K562 (cell line): ENCODE measurements around the gene POLR3H. TPM values are rescaled to one million over a fixed set of nuclear protein-coding genes. Genes with fewer than 3 reads are reported as not detected.

Source experiments
- ATAC-seq: fragments of 200-7000 bp; cut with Tn5 transposase; 3 replicates; pipeline ENCODE4 v1.9.1; 2020; ENCODE audit warnings: moderate library complexity
- BruUV-seq: library from RNA; stranded (reverse); fragments of 400-500 nt; replicated peaks from 2 replicates; lab custom pipeline; 2021; lab: Mats Ljungman, UMichigan
- CTCF ChIA-PET: fragments of 300-600 bp; formaldehyde crosslinking; extraction: SDS; loops from one replicate; lab custom pipeline; 2021; ENCODE audit warnings: low intra/inter-chr PET ratio; lab: Yijun Ruan, JAX
- POLR2A ChIA-PET: fragments of 300-600, 350-650 bp; sonication (Branson Sonifier 250); formaldehyde crosslinking; extraction: SDS; loops from one replicate; lab custom pipeline; 2021; ENCODE audit warnings: antibody characterized with exemption, inconsistent platforms; lab: Yijun Ruan, JAX
- DNase-seq, 4 experiments: peaks; one replicate each; pipeline versions ENCODE4 v3.0.0 to v3.0.0-alpha.2; 2011 to 2018; ENCODE audit warnings: low spot score in 3 of 4, mixed read lengths in 3 of 4; ENCODE audit errors: extremely low read depth in 1 of 4
- FAIRE-seq: peaks from 2 replicates; lab custom pipeline; 2011; peaks lifted over from hg19 to GRCh38; lab: Jason Lieb, UNC
- H2AFZ ChIP-seq: 2 replicates; pipeline ENCODE4 v1.6.0; 2011; ENCODE audit warnings: low read depth, low read length, control low read depth, inconsistent platforms
- H3K27ac ChIP-seq: fragments of 200-600 bp; 3 replicates; pipeline ENCODE4 v1.8.0; 2011; ENCODE audit warnings: low read depth, mild to moderate bottlenecking, control low read depth, inconsistent platforms, low read length, moderate library complexity, mixed read lengths; ENCODE audit errors: extremely low read depth
- H3K27me3 ChIP-seq, 2 experiments: fragments of 300-600 bp in 1 of 2; 2 replicates in 1 of 2; 3 replicates in 1 of 2; pipeline versions ENCODE4 v1.6.0 to v1.8.0; 2011; ENCODE audit warnings: inconsistent platforms in 2 of 2, low read length in 2 of 2, mild to moderate bottlenecking in 1 of 2, mixed read lengths in 1 of 2, moderate library complexity in 1 of 2; ENCODE audit not compliant: control insufficient read depth in 2 of 2, insufficient read depth in 2 of 2
- H3K36me3 ChIP-seq: fragments of 300-600 bp; 3 replicates; pipeline ENCODE4 v1.8.0; 2011; ENCODE audit warnings: mild to moderate bottlenecking, low read length, inconsistent platforms; ENCODE audit not compliant: control insufficient read depth, insufficient read depth
- H3K4me1 ChIP-seq, 2 experiments: fragments of 200-600 bp in 1 of 2; replicated peaks in 1 of 2; 2 replicates in 1 of 2; 3 replicates in 1 of 2; pipeline versions ENCODE4 v1.5.1 to v1.8.0; 2011; ENCODE audit warnings: inconsistent platforms in 2 of 2, low read length in 2 of 2, mild to moderate bottlenecking in 1 of 2, mixed read lengths in 1 of 2, moderate library complexity in 1 of 2; ENCODE audit not compliant: control insufficient read depth in 2 of 2, insufficient read depth in 2 of 2
- H3K4me2 ChIP-seq: 2 replicates; pipeline ENCODE4 v1.6.1; 2011; ENCODE audit warnings: low read length, control low read depth, inconsistent platforms, mixed read lengths; ENCODE audit not compliant: insufficient read depth
- H3K4me3 ChIP-seq: fragments of 200-600 bp; sonication (generic), shearing (Covaris generic); 2 replicates; pipeline ENCODE4 v1.5.1; 2016; ENCODE audit warnings: control low read depth, inconsistent platforms
- H3K79me2 ChIP-seq: fragments of 200-600 bp; 3 replicates; pipeline ENCODE4 v1.8.0; 2011; ENCODE audit warnings: low read length, inconsistent platforms; ENCODE audit not compliant: control insufficient read depth, insufficient read depth
- H3K9ac ChIP-seq, 2 experiments: 2 replicates each; pipeline versions ENCODE4 v1.6.0 to v1.6.1; 2011; ENCODE audit warnings: low read depth in 2 of 2, low read length in 2 of 2, control low read depth in 1 of 2, inconsistent platforms in 1 of 2, mild to moderate bottlenecking in 1 of 2, mixed read lengths in 1 of 2; ENCODE audit not compliant: insufficient read depth in 1 of 2
- H3K9me1 ChIP-seq: one replicate; pipeline ENCODE4 v1.6.0; 2011; ENCODE audit warnings: inconsistent platforms, mild to moderate bottlenecking, low read length, moderate library complexity; ENCODE audit not compliant: control insufficient read depth, insufficient read depth
- H3K9me3 ChIP-seq: replicated peaks from 2 replicates; pipeline ENCODE4 v1.5.1; 2011; ENCODE audit warnings: low read depth, low read length, inconsistent platforms; ENCODE audit not compliant: control insufficient read depth, insufficient read depth
- H4K20me1 ChIP-seq: replicated peaks from 2 replicates; pipeline ENCODE4 v1.6.1; 2011; ENCODE audit warnings: low read length, inconsistent platforms, mixed read lengths; ENCODE audit not compliant: control insufficient read depth, insufficient read depth
- CTBP1 ChIP-seq: fragments of 450-650 bp; IDR thresholded peaks from 2 replicates; pipeline ENCODE4 v1.6.1; 2016; ENCODE audit warnings: borderline replicate concordance
- HNRNPLL ChIP-seq: fragments of 200-400 bp; formaldehyde crosslinking; IDR thresholded peaks from 2 replicates; pipeline ENCODE4 v1.6.1; 2017; ENCODE audit warnings: low read length, low read depth, mild to moderate bottlenecking; ENCODE audit not compliant: poor library complexity, severe bottlenecking
- POLR2AphosphoS5 ChIP-seq: IDR thresholded peaks from 2 replicates; pipeline ENCODE4 v1.6.1; 2011; ENCODE audit warnings: mild to moderate bottlenecking, low read depth, low read length, moderate library complexity; ENCODE audit not compliant: control insufficient read depth, insufficient read depth
- ZNF124 ChIP-seq: sonication (generic); formaldehyde crosslinking; IDR thresholded peaks from 2 replicates; pipeline ENCODE4 v1.8.1; 2022; ENCODE audit warnings: missing genetic modification reagents
- ZNF197 ChIP-seq: fragments of 200-800 bp; sonication (Bioruptor generic); IDR thresholded peaks from 2 replicates; pipeline ENCODE4 v1.6.1; 2016; ENCODE audit warnings: low read depth, missing genetic modification characterization, missing compliant biosample characterization
- WGBS: fragments of 100-300 bp; shearing (Covaris generic); methylation state at CpG from one replicate; pipeline ENCODE4 v1.1.6; 2016; ENCODE audit warnings: low coverage, mixed read lengths; ENCODE audit not compliant: insufficient coverage; ENCODE audit errors: missing lambda C conversion rate; 5-methylcytosine and 5-hydroxymethylcytosine counted together
- in situ Hi-C: fragments of 300-500 bp; cut with MboI; formaldehyde crosslinking; loops from 4 replicates; pipeline ENCODE4 v1.15.0; 2018; ENCODE audit warnings: inconsistent platforms, mixed read lengths
- intact Hi-C: fragments of 100-400 bp; cut with micrococcal nuclease; formaldehyde crosslinking; loops from 2 replicates; pipeline ENCODE4 v1.14.2; 2022
- polyA plus RNA-seq, 8 experiments: library from polyadenylated mRNA; depleted of rRNA in 4 of 8; stranded (reverse) in 5 of 8; unstranded in 3 of 8; fragments of >200 nt; fragmentation: Nextera tagmentation in 2 of 8; fragmentation: Illumina TruSeq in 1 of 8; extraction: Ambion mirVana in 2 of 8; extraction: Trizol in 1 of 8; gene quantifications; 2 replicates each; pipeline versions ENCODE4 v1.2.1 to v1.2.3, GENCODE V29; 2011 to 2014; ENCODE audit warnings: inconsistent platforms in 1 of 8, missing spikeins in 1 of 8
- total RNA-seq, 7 experiments: library from RNA; depleted of rRNA in 6 of 7; stranded (reverse); fragments of >200 nt in 6 of 7; fragmentation: Illumina TruSeq in 2 of 7; extraction: Trizol in 2 of 7; gene quantifications; 2 replicates each; pipeline versions ENCODE4 v1.2.1 to v1.2.3, GENCODE V29; 2011 to 2021; ENCODE audit warnings: low replicate concordance in 1 of 7

POLR3H gene
- total and polyA plus RNA-seq, 9 of the 15 experiments (the other 6 are each of a cell fraction or from before 2014, with no cell fraction given): 5.3 to 48.4 (median 22.2) TPM

DNA sequence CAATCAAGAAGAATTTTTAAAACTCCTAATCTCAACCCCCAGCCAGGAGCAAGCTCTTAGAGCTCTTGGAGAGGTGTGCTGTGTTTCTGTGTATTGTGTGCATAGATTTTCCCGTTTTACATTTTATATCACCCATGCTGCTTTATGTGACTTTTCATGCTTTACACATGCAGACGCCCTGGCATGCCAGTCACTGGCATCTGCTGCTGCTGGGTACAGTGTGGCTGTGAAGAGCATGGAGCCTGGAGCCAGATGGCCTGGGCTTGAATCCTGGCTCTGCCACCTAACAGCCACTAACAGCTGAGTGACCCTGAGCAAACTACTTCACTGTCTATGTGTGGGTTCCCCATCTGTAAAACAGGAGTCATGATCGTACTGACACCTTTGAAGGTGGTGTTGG, 23.1 kb downstream of the POLR3H start:
- H3K79me2 ChIP-seq: no peaks in the 10 kb centered on the region; the same call in 2 of the 3 replicates
- FAIRE-seq (no peak), DNase-seq (no peak), ATAC-seq (no peak)
- ChIA-PET CTCF (no interaction called here), POLR2A (interaction anchor here (0.6 kb wide), 1 partner anchor 137 kb away, joined by 4 read pairs; no protein-coding TSS in a partner anchor)
- no peak for TF ChIP-seq ZNF197 (CRISPR knock-in tag)
- no peak for TF ChIP-seq HNRNPLL
- no peaks in the 10 kb centered on the region for H3K27me3 ChIP-seq
- H4K20me1 ChIP-seq: no peaks in the 10 kb centered on the region
- in situ Hi-C loops: no loop called here
- peaks cover 24 to 40% of the 10 kb centered on the region in 2 experiments for H3K4me1 ChIP-seq
- intact Hi-C loops: no loop called here
- 88% methylated on average over 3 of the region's 3 CpGs for WGBS
- no peak overlapping the region for H3K4me3 ChIP-seq
- no peaks in the 10 kb centered on the region for H3K9me3 ChIP-seq
- H2AFZ ChIP-seq: no peak overlapping the region
- H3K9me1 ChIP-seq: no peaks in the 10 kb centered on the region
- no peak overlapping the region for H3K27ac ChIP-seq
- no TSS peak for BruUV-seq
- H3K9ac ChIP-seq: no peak overlapping the region
- H3K4me2 ChIP-seq: no peak overlapping the region
- H3K36me3 ChIP-seq: peaks cover 81% of the 10 kb centered on the region

DNA sequence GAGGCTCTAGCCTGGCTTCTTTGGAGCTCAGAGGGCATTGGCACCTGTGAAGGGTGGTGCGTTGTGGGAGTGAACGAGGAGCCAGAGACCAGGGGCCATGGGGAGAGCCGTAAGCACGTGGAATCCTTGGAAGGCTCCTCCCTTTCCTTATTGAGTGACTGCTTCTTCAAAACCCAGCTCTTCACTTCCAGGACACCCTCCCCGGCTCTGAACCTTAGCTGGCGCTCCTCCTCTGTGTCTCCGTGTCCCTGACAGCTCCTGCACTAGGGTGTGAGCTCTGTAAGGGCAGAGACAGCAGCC, 26.3 kb downstream of the POLR3H start:
- peaks cover 82% of the 10 kb centered on the region for H3K36me3 ChIP-seq
- no peak for TF ChIP-seq ZNF124 (CRISPR knock-in tag)
- TF ChIP-seq POLR2AphosphoS5: peak; percentile 49; the same call in 1 of the 2 replicates
- TF ChIP-seq CTBP1: no peak
- TF ChIP-seq, all 486 proteins: peak for 1
- Histone ChIP-seq H2AFZ (no peak overlapping the region), H4K20me1 (no peaks in the 10 kb centered on the region), H3K27ac (no peak overlapping the region), H3K9me1 (no peaks in the 10 kb centered on the region), H3K4me3 (no peak overlapping the region), H3K4me2 (no peak overlapping the region), H3K9ac (peak overlapping the region in 1 of 2 experiments; percentile 68; a peak in 2 of 4 replicates), H3K27me3 (no peaks in the 10 kb centered on the region), H3K4me1 (peaks cover 13 to 18% of the 10 kb centered on the region in 2 experiments), H3K79me2 (peaks cover 11% of the 10 kb centered on the region), H3K9me3 (no peaks in the 10 kb centered on the region)
- ChIA-PET POLR2A (interaction anchor here (0.8 to 1.1 kb wide), 2 partner anchors 71 to 115 kb away, joined by 3 read pairs; partner anchors contain the start of gene TOB2), CTCF (interaction anchor here (0.5 to 2.4 kb wide), 3 partner anchors 15 to 595 kb away, joined by 3 to 10 read pairs (median 3); no protein-coding TSS in a partner anchor)
- DNase-seq (no peak), FAIRE-seq (no peak), ATAC-seq (no peak)
- BruUV-seq: no TSS peak
- intact Hi-C loops (no loop called here), in situ Hi-C loops (no loop called here)
- WGBS: 72% methylated on average over 4 of the region's 7 CpGs
